HG03432 (cell line): Measurements from ENCODE around the gene SLC1A2.
A peak's percentile ranks its signal among the peaks of the same experiment; 100 is the strongest.

Experiments
- ATAC-seq: cut with Tn5 transposase; IDR thresholded peaks from one replicate; pipeline ENCODE4 v1.9.1; 2021; ENCODE audit warnings: mild to moderate bottlenecking, moderate library complexity; ENCODE audit not compliant: unreplicated experiment

The SLC1A2 gene

GRCh38 chr11:35330156-35330889, 89.0 kb downstream of the SLC1A2 start:
- no peak for ATAC-seq

DNA sequence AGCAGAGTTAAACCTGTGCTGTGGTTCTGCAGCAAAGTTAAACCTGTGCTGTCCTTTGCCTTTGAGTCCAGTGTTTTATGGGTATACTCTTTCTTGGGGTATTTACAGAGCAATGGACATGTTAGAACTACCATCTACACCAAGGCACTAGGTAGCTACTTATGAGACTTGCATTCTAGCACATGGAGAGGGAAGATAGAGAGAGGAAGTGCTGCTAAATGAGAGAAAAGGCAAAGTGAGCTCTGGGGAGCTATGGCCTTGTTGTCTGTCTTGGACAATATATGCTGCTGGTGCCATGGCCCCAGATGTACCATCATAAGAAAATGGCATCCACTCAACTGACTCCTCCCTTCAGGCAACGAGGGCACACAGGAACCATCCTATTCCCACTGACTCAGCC, 91.5 kb downstream of the SLC1A2 start:
- no peak for ATAC-seq

DNA sequence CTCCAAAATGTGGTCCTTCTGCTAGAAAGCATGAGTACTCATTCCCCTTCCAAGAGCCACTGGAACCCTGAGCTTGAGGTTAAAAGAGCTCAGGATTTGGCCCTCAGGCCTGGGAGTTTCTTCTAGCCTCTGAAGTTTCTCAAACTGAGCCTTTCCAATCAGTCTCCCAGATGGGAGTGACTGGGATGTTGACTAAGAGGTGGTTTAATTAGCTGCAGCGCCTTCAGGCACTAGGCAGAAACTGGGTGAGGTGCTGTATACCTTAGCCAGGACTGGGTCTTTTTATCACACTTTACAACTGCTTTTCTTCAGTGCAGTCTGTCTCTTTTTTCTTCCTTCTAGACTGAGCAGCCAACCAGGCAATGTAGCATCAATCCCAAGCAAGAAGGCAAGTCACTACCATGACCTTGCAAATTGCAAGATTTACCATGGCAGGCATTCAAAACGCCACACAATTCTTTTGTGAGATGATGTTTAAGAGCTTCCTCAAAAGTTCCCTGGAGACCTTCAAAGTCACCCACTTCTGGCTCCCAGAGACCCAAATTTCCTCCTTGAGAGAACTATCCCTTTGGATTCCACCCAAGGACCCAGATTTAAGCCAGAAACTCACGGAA, 93.0 kb downstream of the SLC1A2 start:
- no peak for ATAC-seq

- no peak for ATAC-seq
Measured at GRCh38 chr11:35324981-35325380, 94.4 kb downstream of the SLC1A2 start.

GRCh38 chr11:35324183-35324886, 95.0 kb downstream of the SLC1A2 start:
- ATAC-seq, result no peak

DNA sequence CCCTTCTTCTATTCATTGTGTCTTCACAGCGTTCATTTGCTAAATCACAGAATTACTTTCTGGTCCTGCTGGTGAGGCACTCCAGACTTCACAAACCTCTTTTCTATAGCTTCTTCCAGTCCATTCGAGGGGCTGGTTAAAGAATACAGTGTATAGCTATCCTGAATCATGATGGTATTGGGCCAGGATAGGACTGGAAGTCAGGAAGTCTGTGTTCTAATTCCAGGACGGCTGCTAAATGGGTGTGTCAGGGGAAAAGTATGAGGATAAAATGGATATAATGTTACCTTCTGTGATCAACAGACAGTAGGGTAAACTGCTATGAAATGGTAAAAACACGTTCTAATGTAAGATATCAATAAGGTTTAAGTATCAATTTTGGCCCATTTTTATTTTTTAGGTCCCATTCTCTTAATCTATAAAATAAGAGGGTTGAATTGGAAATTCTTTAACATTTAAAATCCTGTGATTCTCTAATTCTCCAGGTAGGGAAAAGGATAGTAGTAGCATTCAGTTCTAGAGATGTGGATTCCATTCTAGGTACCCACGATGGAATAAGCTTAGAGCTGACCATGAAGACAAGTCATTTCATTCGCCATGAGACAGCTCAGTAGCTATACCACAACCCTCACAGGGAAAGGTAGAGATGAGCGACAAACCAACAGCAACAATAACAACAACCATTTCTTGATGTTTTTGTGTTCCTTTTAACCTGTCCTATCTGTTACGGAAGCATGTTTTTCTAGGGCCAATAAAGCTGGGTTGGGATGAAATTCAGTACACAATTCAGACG, 96.1 kb downstream of the SLC1A2 start:
- ATAC-seq, result no peak

- ATAC-seq, result no peak
Measured at GRCh38 chr11:35322318-35322979, 96.9 kb downstream of the SLC1A2 start.

- no peak for ATAC-seq
Measured at GRCh38 chr11:35321532-35322317, 97.6 kb downstream of the SLC1A2 start.

- ATAC-seq, result no peak
Measured at GRCh38 chr11:35321111-35321510, 98.2 kb downstream of the SLC1A2 start.

GRCh38 chr11:35318977-35319925, 100.1 kb downstream of the SLC1A2 start:
- ATAC-seq, result peak; percentile 47

DNA sequence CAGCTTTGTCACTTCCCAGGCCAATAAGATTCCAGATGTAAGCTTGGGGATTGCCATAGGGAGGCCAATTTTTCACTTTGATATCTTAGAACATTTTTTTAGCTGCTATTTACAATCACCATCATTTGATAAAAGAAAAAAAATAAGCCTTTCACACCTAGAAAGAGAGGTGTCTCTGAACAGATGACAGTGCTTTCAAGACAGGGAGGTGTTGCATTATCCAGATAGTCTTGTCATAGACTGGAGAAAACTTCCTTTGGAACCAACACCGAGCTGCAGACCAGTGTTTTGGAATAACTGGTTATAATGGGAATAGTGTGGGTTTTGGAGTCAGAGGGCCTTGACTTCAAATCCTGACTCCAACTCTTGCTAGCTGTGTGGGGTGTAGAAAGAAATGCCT, 101.0 kb downstream of the SLC1A2 start:
- ATAC-seq, result no peak

- no peak for ATAC-seq
Measured at GRCh38 chr11:35317253-35317652, 102.1 kb downstream of the SLC1A2 start.

- no peak for ATAC-seq
Measured at GRCh38 chr11:35316161-35316560, 103.2 kb downstream of the SLC1A2 start.

- peak; percentile 23 for ATAC-seq
Measured at GRCh38 chr11:35313760-35314153, 105.6 kb downstream of the SLC1A2 start.

- peak; percentile 94 for ATAC-seq
Measured at GRCh38 chr11:35313066-35313759, 106.1 kb downstream of the SLC1A2 start.

DNA sequence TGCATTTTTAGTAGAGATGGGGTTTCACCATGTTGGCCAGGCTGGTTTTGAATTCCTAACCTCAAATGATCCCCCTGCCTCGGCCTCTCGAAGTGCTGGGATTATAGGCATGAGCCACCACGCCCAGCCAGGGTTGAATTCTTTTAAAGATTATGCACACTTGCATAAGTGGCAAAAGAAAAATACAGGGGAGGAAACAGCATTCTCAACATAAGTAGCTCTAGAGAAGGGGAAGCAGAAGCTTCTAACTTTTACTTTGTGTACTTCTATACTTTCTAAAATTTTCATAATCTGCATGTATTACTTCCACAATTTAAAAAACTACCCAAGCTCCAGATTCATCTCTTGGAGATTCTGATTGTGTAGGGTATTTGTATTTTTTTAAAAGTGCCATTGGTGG, 108.0 kb downstream of the SLC1A2 start:
- no peak for ATAC-seq

- ATAC-seq, result no peak
Measured at GRCh38 chr11:35308157-35308556, 111.2 kb downstream of the SLC1A2 start.

- no peak for ATAC-seq
Measured at GRCh38 chr11:35307221-35307621, 112.1 kb downstream of the SLC1A2 start.
